Uterus (tissue), 2 donors: ENCODE data around the gene RRBP1.

Source experiments
- POLR2A ChIP-seq, 2 donors: fragments of 450-650 bp; IDR thresholded peaks; one replicate each; pipeline ENCODE4 v1.6.1; 2016; ENCODE audit warnings: antibody characterized with exemption in 2 of 2, mild to moderate bottlenecking in 1 of 2, moderate library complexity in 1 of 2
- TF ChIP-seq, protein P1 (sequence below), 4 experiments: fragments of 200-600 bp in 2 of 4; fragments of 450-650 bp in 2 of 4; sonication (generic) in 2 of 4; IDR thresholded peaks; one replicate each; pipeline ENCODE4 v1.5.1; 2016 to 2019; ENCODE audit warnings: antibody characterized with exemption in 4 of 4, mild to moderate bottlenecking in 2 of 4, moderate library complexity in 1 of 4

DNA sequence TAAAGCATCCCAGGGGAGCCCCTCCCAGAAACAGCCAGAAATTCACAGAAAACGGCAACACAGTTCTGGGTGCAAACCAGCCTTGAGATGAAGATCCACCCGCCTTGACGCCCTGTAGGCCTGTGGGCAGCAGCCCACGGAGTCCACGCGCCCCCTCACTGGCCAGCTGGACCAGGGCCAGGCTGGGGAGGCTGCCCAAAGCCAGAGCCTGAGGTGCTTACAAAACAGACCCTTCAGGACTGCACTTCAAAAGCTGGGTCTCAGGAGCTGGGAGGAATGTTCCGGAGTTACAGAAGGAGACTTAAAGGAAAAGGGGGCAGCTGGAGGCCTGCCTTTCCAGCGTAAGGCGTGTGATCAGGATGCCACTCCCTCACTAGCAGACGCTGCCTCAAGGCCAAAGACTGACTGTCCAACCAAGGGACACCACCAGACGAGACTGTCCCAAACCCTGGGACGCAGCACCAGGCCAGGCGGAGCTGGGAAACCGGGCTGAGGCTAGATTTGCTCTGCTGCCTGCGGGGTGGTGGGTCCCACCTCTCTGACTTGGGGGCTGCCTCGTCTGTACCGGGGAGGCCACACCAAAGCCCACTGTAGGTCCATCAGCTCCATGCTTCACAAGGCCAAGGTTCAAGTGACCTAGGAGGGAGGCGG is 48.1 kb downstream of the RRBP1 start:
- TF ChIP-seq, protein P1, sequence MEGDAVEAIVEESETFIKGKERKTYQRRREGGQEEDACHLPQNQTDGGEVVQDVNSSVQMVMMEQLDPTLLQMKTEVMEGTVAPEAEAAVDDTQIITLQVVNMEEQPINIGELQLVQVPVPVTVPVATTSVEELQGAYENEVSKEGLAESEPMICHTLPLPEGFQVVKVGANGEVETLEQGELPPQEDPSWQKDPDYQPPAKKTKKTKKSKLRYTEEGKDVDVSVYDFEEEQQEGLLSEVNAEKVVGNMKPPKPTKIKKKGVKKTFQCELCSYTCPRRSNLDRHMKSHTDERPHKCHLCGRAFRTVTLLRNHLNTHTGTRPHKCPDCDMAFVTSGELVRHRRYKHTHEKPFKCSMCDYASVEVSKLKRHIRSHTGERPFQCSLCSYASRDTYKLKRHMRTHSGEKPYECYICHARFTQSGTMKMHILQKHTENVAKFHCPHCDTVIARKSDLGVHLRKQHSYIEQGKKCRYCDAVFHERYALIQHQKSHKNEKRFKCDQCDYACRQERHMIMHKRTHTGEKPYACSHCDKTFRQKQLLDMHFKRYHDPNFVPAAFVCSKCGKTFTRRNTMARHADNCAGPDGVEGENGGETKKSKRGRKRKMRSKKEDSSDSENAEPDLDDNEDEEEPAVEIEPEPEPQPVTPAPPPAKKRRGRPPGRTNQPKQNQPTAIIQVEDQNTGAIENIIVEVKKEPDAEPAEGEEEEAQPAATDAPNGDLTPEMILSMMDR (IDR thresholded peaks at IDR 0.05) = no peak
- no peak for TF ChIP-seq POLR2A (IDR thresholded peaks at IDR 0.05)
